Activated CD4-positive, alpha-beta memory T cell treated with anti-CD3 and anti-CD28 coated beads for 36 hours (primary cell): ENCODE measurements around the gene VAV2. TPM values are rescaled to one million over a fixed set of nuclear protein-coding genes. Genes with fewer than 3 reads are reported as not detected.
A peak's percentile ranks its signal among the peaks of the same experiment; 100 is the strongest.
"Not testable (repeated sequence)": the region's sequence is repeated elsewhere in the genome, so short reads cannot be mapped to it uniquely, and the experiment has no call there.

Source experiments
- CTCF ChIA-PET: fragments of 350-600 bp; sonication (Branson Sonifier 250); formaldehyde crosslinking; loops from one replicate; lab custom pipeline; 2021; ENCODE audit warnings: antibody characterized with exemption, inconsistent platforms; lab: Charles Lee
- POLR2A ChIA-PET: fragments of 350-600 bp; sonication (Branson Sonifier 250); formaldehyde crosslinking; loops from one replicate; lab custom pipeline; 2021; ENCODE audit warnings: antibody characterized with exemption; lab: Charles Lee
- DNase-seq: peaks from one replicate; pipeline ENCODE4 v3.0.0-alpha.2; 2020
- H3K27ac Mint-ChIP-seq: one replicate; pipeline ENCODE4 v1.8.0; 2021; ENCODE audit warnings: mixed read lengths
- H3K27me3 Mint-ChIP-seq: one replicate; pipeline ENCODE4 v1.8.0; 2021; ENCODE audit warnings: mixed read lengths
- H3K36me3 Mint-ChIP-seq: one replicate; pipeline ENCODE4 v1.8.0; 2021; ENCODE audit warnings: mixed read lengths
- H3K4me1 Mint-ChIP-seq: one replicate; pipeline ENCODE4 v1.8.0; 2021; ENCODE audit warnings: low read depth, mixed read lengths
- H3K4me3 Mint-ChIP-seq: one replicate; pipeline ENCODE4 v1.8.0; 2021; ENCODE audit warnings: mild to moderate bottlenecking, mixed read lengths
- H3K9me3 Mint-ChIP-seq: one replicate; pipeline ENCODE4 v1.8.0; 2021; ENCODE audit warnings: mixed read lengths
- intact Hi-C: fragments of 100-400 bp; cut with micrococcal nuclease; formaldehyde crosslinking; loops from one replicate; pipeline ENCODE4 v1.15.1; 2023
- total RNA-seq, 2 experiments: library from RNA; stranded (reverse); gene quantifications; one replicate each; pipeline ENCODE4 v1.2.3, GENCODE V29; 2021

VAV2 gene
- total RNA-seq, 2 experiments from 2014 or later, result 4.5 to 5.3 TPM

DNA sequence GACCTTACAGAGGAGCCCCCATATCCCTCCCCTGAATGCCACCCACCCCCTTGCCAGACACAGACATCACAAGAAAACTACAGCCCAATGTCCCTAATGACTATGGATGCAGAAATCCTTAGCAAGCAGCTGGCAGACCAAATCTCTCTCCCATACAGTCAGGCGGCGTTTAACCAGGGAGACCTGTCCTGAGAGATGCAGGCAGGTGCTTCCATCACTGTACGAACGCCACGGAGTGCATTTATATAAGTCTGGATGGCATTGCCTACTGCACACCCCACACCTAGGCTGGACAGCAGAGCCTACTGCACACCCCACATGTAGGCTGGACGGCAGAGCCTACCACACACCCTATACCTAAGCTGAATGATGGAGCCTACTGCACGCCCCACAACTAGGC lies 219.5 kb downstream of the VAV2 start:
- H3K4me1 Mint-ChIP-seq, result no peaks in the 10 kb centered on the region
- intact Hi-C loops, result no loop called here
- H3K4me3 Mint-ChIP-seq, result no peak overlapping the region
- CTCF ChIA-PET, result interaction anchor here (1.7 kb wide), 1 partner anchor 10 kb away, joined by 6 read pairs; no protein-coding TSS in a partner anchor
- H3K27ac Mint-ChIP-seq, result no peak overlapping the region
- H3K9me3 Mint-ChIP-seq, result peaks cover 20% of the 10 kb centered on the region
- POLR2A ChIA-PET, result no interaction called here
- H3K36me3 Mint-ChIP-seq, result peaks cover 10% of the 10 kb centered on the region
- no peak for DNase-seq
- H3K27me3 Mint-ChIP-seq, result no peaks in the 10 kb centered on the region

- H3K36me3 Mint-ChIP-seq, result peaks cover 11% of the 10 kb centered on the region
- H3K4me1 Mint-ChIP-seq, result no peaks in the 10 kb centered on the region
- H3K27ac Mint-ChIP-seq, result no peak overlapping the region
- peak; percentile 5 for DNase-seq
- no peak overlapping the region for H3K4me3 Mint-ChIP-seq
- H3K9me3 Mint-ChIP-seq, result peaks cover 28% of the 10 kb centered on the region
- no peaks in the 10 kb centered on the region for H3K27me3 Mint-ChIP-seq
- ChIA-PET POLR2A (no interaction called here), CTCF (interaction anchor here (0.6 kb wide), 1 partner anchor 174 kb away, joined by 3 read pairs; no protein-coding TSS in a partner anchor)
- intact Hi-C loops, result no loop called here
These were observed 220.3 kb downstream of the VAV2 start for GRCh38 chr9:133771486-133772482.

DNA sequence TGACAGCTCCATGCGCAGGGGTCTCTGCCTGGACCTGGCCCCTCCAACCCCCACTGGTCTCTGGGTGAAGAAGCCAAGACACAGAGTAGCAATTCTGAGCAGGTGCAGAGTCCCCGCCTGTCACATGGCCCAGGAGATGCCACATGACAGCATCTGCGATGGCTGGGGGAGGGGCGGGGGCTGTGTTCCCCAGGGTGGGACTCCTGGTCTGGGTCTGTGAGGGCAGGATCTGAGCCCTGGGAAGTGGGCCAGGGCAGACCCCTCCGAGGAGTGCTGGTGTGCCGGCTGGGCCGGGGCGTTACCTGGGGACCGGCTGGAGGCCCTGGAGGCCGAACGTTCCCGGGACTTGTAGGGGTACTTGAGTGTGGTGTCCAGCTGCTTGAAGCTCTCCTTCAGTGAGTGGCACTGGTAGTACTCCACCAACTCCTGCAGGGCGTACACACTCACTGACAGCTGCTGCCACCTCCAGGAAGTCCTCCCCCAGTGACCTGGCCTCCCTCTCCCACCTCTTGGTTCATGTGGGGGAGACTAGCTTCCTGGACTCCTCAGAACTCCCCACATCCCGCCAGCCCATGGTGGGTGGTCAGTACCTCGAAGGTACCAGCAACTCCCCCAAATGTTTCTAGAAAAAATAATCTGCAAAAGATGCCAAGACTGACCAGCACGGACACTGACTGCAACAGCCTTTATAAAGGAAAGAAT lies 221.9 kb downstream of the VAV2 start:
- POLR2A ChIA-PET, result no interaction called here
- no peak overlapping the region for H3K27ac Mint-ChIP-seq
- H3K4me1 Mint-ChIP-seq, result no peaks in the 10 kb centered on the region
- CTCF ChIA-PET, result no interaction called here
- intact Hi-C loops, result no loop called here
- H3K4me3 Mint-ChIP-seq, result no peak overlapping the region
- peaks cover 14% of the 10 kb centered on the region for H3K36me3 Mint-ChIP-seq
- peaks cover 37% of the 10 kb centered on the region for H3K9me3 Mint-ChIP-seq
- peak; percentile 5 for DNase-seq
- H3K27me3 Mint-ChIP-seq, result no peaks in the 10 kb centered on the region

GRCh38 chr9:133769511-133770075 lies 222.5 kb downstream of the VAV2 start:
- ChIA-PET CTCF (interaction anchor here (1.0 kb wide), 1 partner anchor 13 kb away, joined by 4 read pairs; no protein-coding TSS in a partner anchor), POLR2A (no interaction called here)
- DNase-seq, result peak; percentile 7
- H3K27me3 Mint-ChIP-seq, result no peaks in the 10 kb centered on the region
- no peak overlapping the region for H3K27ac Mint-ChIP-seq
- H3K4me1 Mint-ChIP-seq, result no peaks in the 10 kb centered on the region
- intact Hi-C loops, result no loop called here
- H3K9me3 Mint-ChIP-seq, result peaks cover 36% of the 10 kb centered on the region
- no peak overlapping the region for H3K4me3 Mint-ChIP-seq
- H3K36me3 Mint-ChIP-seq, result peaks cover 11% of the 10 kb centered on the region

DNA sequence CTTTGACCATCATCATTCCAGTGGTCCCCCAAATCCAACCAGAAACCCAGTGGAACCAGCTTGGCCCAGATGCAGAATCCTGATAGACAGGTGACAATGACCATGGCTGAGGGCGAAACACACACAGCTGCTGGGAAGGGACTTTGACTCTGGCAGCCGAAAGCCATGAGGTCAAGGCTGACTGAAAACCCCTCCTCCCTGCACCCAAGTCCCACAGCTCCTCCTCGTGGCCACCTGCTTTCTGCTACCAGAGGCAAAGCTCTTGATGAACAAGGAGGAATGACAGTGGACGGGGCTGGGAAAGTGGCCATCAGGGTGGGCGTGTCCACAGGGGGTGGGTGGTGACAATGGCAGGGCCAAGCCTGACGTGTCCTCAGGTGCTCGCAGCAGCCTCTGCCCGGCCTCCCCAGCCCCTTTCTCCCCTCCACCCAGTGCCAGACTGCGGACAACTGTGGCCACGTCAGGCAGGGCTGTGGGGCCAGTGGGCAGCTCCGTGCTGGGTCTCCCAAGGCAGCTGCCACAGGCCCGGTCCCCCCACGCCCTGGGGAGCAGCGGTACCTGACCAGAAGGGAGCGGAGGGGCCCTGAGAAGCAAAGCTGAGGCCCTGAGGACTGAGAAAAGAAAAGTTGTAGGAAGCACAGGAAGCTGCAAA lies 223.1 kb downstream of the VAV2 start:
- peaks cover 11% of the 10 kb centered on the region for H3K36me3 Mint-ChIP-seq
- H3K4me1 Mint-ChIP-seq, result no peaks in the 10 kb centered on the region
- no peak overlapping the region for H3K27ac Mint-ChIP-seq
- no peaks in the 10 kb centered on the region for H3K27me3 Mint-ChIP-seq
- H3K4me3 Mint-ChIP-seq, result no peak overlapping the region
- H3K9me3 Mint-ChIP-seq, result peaks cover 36% of the 10 kb centered on the region
- peak; percentile 9 for DNase-seq
- CTCF ChIA-PET, result interaction anchor here (1.0 to 1.7 kb wide), 2 partner anchors 13 to 282 kb away, joined by 4 read pairs; no protein-coding TSS in a partner anchor
- POLR2A ChIA-PET, result no interaction called here
- intact Hi-C loops, result no loop called here

DNA sequence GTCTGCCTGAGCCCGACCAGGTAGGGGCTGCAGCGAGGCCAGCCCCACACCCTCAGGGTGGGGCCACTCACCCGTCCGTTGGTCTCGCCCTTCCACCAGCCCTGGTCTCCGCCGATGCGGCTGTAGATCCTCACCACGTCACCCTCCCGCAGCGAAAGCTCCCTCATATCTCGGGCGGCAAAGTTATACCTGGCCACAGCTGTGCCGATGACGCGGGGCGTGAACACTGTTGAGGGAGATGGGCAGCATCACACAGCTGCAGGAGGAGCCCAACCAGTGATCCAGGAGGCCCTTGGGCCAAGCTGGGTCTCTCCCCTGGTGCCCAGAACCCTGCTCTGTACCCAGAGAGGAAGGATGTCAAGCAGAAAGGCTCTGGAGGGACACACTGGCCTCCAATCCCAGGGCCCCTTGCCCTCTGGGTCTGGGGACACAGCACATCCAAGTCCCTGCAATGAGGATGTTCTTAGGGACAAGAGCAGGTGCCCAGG lies 223.7 kb downstream of the VAV2 start:
- Mint-ChIP-seq H3K36me3 (peaks cover 11% of the 10 kb centered on the region), H3K27me3 (no peaks in the 10 kb centered on the region), H3K4me1 (no peaks in the 10 kb centered on the region), H3K4me3 (no peak overlapping the region), H3K27ac (no peak overlapping the region), H3K9me3 (peaks cover 33% of the 10 kb centered on the region)
- ChIA-PET CTCF (interaction anchor here (1.0 to 1.7 kb wide), 2 partner anchors 14 to 282 kb away, joined by 4 read pairs; no protein-coding TSS in a partner anchor), POLR2A (no interaction called here)
- intact Hi-C loops, result no loop called here
- peak; percentile 3 for DNase-seq

- H3K27ac Mint-ChIP-seq, result no peak overlapping the region
- peaks cover 31% of the 10 kb centered on the region for H3K9me3 Mint-ChIP-seq
- POLR2A ChIA-PET, result no interaction called here
- peaks cover 11% of the 10 kb centered on the region for H3K36me3 Mint-ChIP-seq
- no peaks in the 10 kb centered on the region for H3K4me1 Mint-ChIP-seq
- CTCF ChIA-PET, result interaction anchor here (0.8 to 1.7 kb wide), 2 partner anchors 24 to 281 kb away, joined by 3 to 4 read pairs; no protein-coding TSS in a partner anchor
- H3K4me3 Mint-ChIP-seq, result no peak overlapping the region
- no peaks in the 10 kb centered on the region for H3K27me3 Mint-ChIP-seq
- no peak for DNase-seq
- intact Hi-C loops, result no loop called here
These were observed 224.5 kb downstream of the VAV2 start for GRCh38 chr9:133767625-133768024.

DNA sequence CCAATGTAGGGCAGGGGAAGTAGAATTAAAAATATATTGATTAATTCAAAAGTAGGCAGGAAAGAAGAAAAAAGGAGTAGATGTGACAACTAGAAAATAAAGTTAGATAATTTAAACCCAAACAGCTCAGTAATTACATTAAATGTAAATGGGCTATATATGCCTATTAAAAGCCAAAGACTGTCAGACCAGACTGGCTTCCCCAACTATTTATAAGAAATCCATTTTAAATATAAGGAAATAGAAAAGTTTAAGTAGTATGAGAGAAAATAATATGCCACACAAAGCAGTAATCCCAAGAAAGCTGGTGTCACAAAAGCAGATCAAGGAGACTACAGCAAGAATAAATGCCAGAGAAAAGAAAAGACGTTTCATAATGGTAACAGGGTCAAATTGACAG lies 225.1 kb downstream of the VAV2 start:
- Mint-ChIP-seq H3K9me3 (peaks cover 31% of the 10 kb centered on the region), H3K27ac (no peak overlapping the region), H3K27me3 (no peaks in the 10 kb centered on the region), H3K36me3 (peaks cover 11% of the 10 kb centered on the region), H3K4me3 (no peak overlapping the region), H3K4me1 (no peaks in the 10 kb centered on the region)
- CTCF ChIA-PET, result interaction anchor here (0.8 kb wide), 1 partner anchor 24 kb away, joined by 3 read pairs; no protein-coding TSS in a partner anchor
- intact Hi-C loops, result no loop called here
- DNase-seq, result no peak
- POLR2A ChIA-PET, result no interaction called here

- H3K27me3 Mint-ChIP-seq, POLR2A ChIA-PET, DNase-seq, H3K4me1 Mint-ChIP-seq, intact Hi-C loops, H3K27ac Mint-ChIP-seq, CTCF ChIA-PET, H3K4me3 Mint-ChIP-seq: not testable (repeated sequence)
- peaks cover 11% of the 10 kb centered on the region for H3K36me3 Mint-ChIP-seq
- H3K9me3 Mint-ChIP-seq, result peaks cover 31% of the 10 kb centered on the region
These were observed 225.9 kb downstream of the VAV2 start for GRCh38 chr9:133766234-133766633.

DNA sequence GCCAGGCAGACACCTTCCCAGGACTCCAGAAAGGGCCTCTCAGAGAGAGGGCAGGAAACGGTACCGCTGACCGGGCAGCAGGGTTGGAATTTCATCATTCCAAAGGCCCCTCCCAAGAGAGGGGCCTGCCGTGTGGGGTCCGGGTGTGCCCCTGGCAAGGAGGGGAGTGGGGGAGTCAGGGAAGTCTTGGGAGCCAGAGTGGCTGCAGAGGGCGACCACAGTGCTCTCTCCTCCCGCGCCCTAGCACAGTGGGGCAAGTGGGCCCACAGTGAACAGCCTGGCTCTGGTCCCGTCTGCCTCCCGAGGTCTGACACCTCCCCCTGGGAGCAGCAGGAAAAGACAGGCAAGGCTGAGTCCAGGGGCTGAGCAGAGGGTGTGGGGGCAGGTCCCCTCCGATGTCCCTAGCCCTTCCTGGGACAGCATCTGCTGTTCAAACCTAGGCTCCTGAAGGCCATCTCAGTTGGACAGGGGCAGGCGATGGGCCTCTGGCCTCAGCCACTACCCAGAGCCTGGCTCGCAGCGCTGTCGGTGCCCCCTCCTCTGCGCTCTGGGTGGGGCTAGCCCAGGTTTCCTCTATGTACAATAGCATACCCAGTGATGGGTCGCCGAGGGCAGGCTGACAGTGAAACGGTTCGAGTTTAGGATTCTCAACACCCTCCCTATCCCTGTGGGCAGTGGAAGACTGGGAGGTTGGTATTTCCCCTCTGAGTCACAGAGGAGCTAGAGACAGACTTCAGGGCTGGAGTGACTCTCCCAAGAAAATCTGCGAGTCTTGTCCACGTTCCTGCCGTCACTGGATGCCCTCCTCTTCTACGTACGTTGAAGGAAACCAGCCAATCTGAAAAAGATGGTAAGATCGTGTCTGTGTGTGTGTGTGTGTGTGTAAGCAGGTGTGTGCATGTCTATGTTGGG lies 228.6 kb downstream of the VAV2 start:
- no peaks in the 10 kb centered on the region for H3K4me1 Mint-ChIP-seq
- CTCF ChIA-PET, result no interaction called here
- H3K27me3 Mint-ChIP-seq, result no peaks in the 10 kb centered on the region
- no peak for DNase-seq
- peaks cover 10% of the 10 kb centered on the region for H3K36me3 Mint-ChIP-seq
- intact Hi-C loops, result no loop called here
- H3K9me3 Mint-ChIP-seq, result peaks cover 31% of the 10 kb centered on the region
- POLR2A ChIA-PET, result no interaction called here
- H3K4me3 Mint-ChIP-seq, result no peak overlapping the region
- no peak overlapping the region for H3K27ac Mint-ChIP-seq
